ENCODE measurements around the gene RNF183. TPM values are rescaled to one million over a fixed set of nuclear protein-coding genes. Genes with fewer than 3 reads are reported as not detected.

RNF183 gene
- total and polyA plus RNA-seq, 7 donors = 2.3 TPM; not detected in 6

- H3K4me3 ChIP-seq = no peak overlapping the region
- H3K9me3 ChIP-seq = no peaks in the 10 kb centered on the region
- DNase-seq = no peak
- H3K27ac ChIP-seq = no peak overlapping the region
- H3K4me1 ChIP-seq = no peaks in the 10 kb centered on the region
- H3K36me3 ChIP-seq = peaks cover 27 to 80% (median 37%) of the 10 kb centered on the region in 4 donors
- intact Hi-C loops (cut with DNase I) = no loop called here
- TF ChIP-seq POLR2A (IDR thresholded peaks at IDR 0.05) (no peak), EP300 (IDR thresholded peaks at IDR 0.05) (no peak), CTCF (IDR thresholded peaks at IDR 0.05) (no peak), POLR2AphosphoS5 (IDR thresholded peaks at IDR 0.05) (no peak)
- WGBS, 2 donors = 77 to 86% methylated on average over 4 of the region's 4 CpGs
- H3K27me3 ChIP-seq = no peaks in the 10 kb centered on the region
Observed at GRCh38 chr9:113267911-113268566, 35.1 kb downstream of the RNF183 start.

- no peaks in the 10 kb centered on the region for H3K4me1 ChIP-seq
- H3K36me3 ChIP-seq = peaks cover 16 to 79% (median 27%) of the 10 kb centered on the region in 4 donors
- TF ChIP-seq POLR2A (IDR thresholded peaks at IDR 0.05) = no peak
- TF ChIP-seq EP300 (IDR thresholded peaks at IDR 0.05) = no peak
- TF ChIP-seq POLR2AphosphoS5 (IDR thresholded peaks at IDR 0.05) = no peak
- TF ChIP-seq CTCF (IDR thresholded peaks at IDR 0.05) = no peak
- no peak for DNase-seq
- intact Hi-C loops (cut with DNase I) = no loop called here
- H3K27ac ChIP-seq = no peak overlapping the region
- H3K9me3 ChIP-seq = no peaks in the 10 kb centered on the region
- H3K4me3 ChIP-seq = no peak overlapping the region
- WGBS, 2 donors = 66 to 83% methylated on average over 3 of the region's 3 CpGs
- no peaks in the 10 kb centered on the region for H3K27me3 ChIP-seq
Observed at GRCh38 chr9:113266174-113266573, 37.0 kb downstream of the RNF183 start.

GRCh38 chr9:113261917-113262671 is 41.1 kb downstream of the RNF183 start:
- TF ChIP-seq EP300 (IDR thresholded peaks at IDR 0.05) = no peak
- TF ChIP-seq CTCF (IDR thresholded peaks at IDR 0.05) = no peak
- no peak for TF ChIP-seq POLR2AphosphoS5 (IDR thresholded peaks at IDR 0.05)
- TF ChIP-seq POLR2A (IDR thresholded peaks at IDR 0.05) = no peak
- intact Hi-C loops (cut with DNase I) = no loop called here
- Histone ChIP-seq H3K27ac (no peak overlapping the region), H3K4me3 (no peak overlapping the region), H3K9me3 (no peaks in the 10 kb centered on the region), H3K4me1 (no peaks in the 10 kb centered on the region), H3K36me3 (peaks cover 0 to 79% (median 17%) of the 10 kb centered on the region in 4 donors), H3K27me3 (no peaks in the 10 kb centered on the region)
- no peak for DNase-seq
- WGBS, 2 donors = 85 to 91% methylated on average over 1 of the region's 1 CpG

GRCh38 chr9:113258282-113258681 is 44.9 kb downstream of the RNF183 start:
- peaks cover 0 to 68% (median 14%) of the 10 kb centered on the region in 4 donors for H3K36me3 ChIP-seq
- DNase-seq = no peak
- no peaks in the 10 kb centered on the region for H3K27me3 ChIP-seq
- intact Hi-C loops (cut with DNase I) = no loop called here
- H3K4me1 ChIP-seq = no peaks in the 10 kb centered on the region
- no peak overlapping the region for H3K4me3 ChIP-seq
- TF ChIP-seq CTCF (IDR thresholded peaks at IDR 0.05) (no peak), EP300 (IDR thresholded peaks at IDR 0.05) (no peak), POLR2A (IDR thresholded peaks at IDR 0.05) (no peak), POLR2AphosphoS5 (IDR thresholded peaks at IDR 0.05) (no peak)
- H3K9me3 ChIP-seq = no peaks in the 10 kb centered on the region
- 7 to 67% methylated on average over 1 of the region's 1 CpG for WGBS, 2 donors
- H3K27ac ChIP-seq = no peak overlapping the region
